Activated CD4-positive, alpha-beta T cell treated with anti-CD3 and anti-CD28 coated beads, Interleukin-10, Interleukin-2, amounts not matched to agents 100 ng/mL and 50 ng/mL, durations not matched to agents 16 hours and 8 hours (primary cell): ENCODE results near the gene MXRA8.

Experiments used
- DNase-seq: peaks from one replicate; pipeline ENCODE4 v3.0.0-alpha.2; 2020

The MXRA8 gene

DNA sequence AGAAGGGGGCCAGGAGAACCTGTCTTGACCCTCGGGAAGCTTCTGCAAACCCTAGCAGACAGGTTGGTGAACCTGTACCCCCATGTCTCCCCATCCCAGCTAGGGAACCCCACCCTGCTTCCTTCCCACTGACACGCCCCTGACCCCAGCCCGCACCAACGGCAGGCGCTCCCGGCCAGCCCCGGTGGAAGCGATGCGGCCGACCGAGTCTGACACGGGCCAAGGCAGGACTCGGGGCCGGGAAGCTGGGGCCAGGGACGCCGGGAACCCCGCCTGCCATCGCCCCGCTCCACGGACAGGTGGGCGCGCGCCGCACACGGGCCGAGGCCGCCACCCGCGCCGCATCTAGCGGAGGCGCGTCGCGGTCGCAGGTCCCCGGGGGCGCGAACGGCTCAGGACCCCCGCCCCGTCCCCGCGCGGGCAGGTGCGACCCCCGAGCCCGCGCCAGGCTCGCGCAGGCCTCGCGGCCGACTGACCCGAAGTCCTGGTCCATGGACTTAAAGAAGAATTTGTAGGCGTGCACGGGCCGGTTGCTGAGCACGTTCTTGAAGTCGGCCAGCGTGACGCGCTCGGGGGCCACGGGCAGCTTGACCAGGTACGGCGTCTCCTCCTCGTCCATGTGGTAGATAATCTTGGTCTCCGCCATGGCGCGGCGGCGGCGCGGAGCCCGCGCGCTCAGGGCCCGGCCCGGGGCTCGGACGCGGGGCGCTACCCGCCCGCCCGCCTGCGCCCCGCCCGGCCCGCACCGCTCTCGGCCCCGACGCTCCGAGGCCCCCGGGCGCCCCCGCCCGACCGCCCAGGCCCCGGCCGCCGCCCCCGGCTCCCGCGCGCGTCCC, 9.7 kb downstream of the MXRA8 start:
- no peak for DNase-seq

DNA sequence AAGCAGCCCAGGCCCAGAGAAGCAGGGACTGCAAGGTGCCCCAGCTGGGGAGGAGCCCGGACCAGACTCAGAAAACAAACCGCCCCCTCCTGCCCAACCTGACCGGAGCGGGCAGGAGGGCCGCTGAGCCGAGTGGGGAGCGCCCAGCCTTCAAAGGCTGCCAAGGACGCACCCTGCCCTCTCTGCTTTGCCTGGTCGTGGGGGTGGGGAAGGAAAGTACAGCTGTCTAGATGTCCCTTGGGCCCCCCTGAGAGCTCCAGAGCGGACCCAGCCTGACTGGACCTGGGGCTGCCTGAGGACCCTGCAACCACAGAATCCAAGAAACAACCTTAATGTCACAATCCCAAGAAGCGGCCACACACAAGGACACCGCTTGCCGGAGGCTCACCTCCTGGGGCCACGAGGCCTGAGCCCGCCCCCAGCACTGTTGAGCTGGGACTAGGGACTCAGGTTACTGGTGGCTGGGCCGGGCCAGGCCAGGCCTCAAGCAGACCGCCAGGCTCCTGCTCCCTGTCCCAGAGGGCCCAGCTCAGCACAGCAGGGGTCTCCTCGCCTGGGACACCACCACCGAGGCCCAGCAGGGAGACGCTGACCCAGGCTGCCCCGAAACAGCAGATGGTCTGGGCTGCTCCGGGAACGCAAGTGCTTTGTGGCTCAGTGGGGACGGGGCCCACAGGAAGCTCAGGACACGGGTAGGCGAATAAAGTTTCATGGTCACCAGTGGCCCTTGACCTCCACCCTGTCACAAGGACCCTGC, 10.5 kb downstream of the MXRA8 start:
- DNase-seq, result no peak

DNA sequence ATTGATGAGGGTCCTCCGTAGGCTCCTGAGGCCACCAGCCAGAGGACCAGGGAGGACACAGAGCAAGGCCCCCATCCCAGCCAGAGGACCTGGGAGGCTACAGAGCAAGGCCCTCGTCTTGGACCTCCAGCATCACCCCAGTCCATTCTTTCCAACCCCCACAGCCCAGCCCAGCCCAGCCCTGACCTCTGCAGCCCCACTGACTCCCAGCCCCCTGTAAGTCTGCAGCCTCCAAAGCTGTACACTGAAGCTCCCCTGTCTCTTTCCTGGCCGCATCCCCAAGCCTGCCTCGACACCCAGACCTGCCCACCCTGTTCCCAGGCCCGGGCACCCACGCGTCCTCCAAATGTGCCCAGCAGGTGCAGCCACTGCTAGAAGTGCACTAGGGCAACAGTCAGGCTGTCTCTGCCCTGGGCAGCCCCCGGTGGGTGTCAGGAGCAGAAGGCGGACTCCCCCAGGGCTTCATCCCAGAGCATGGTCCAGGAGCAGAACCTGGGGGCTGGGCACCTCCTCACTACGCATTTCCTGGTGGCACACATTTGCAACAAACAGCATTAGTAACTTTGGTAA, 11.2 kb downstream of the MXRA8 start:
- DNase-seq, result no peak

DNA sequence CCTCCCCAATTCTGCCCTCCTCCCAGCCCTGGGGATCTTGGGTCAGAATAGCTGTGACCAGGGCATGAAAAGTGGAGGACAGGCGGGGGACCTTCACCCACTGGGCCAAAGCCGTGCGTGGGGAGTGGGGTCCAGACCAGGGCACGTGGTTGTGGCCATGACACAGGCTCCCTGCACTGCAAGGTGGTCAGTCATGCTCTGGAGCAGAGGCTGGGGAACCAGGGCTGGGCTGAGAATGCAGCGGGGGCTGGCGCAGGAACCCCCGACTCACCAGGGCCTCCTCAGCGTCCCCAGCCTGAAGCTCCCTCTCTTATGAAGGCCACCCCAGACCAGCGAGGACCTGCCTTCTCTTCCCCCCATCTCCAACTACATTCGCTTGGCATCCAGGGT, 11.9 kb downstream of the MXRA8 start:
- no peak for DNase-seq

DNA sequence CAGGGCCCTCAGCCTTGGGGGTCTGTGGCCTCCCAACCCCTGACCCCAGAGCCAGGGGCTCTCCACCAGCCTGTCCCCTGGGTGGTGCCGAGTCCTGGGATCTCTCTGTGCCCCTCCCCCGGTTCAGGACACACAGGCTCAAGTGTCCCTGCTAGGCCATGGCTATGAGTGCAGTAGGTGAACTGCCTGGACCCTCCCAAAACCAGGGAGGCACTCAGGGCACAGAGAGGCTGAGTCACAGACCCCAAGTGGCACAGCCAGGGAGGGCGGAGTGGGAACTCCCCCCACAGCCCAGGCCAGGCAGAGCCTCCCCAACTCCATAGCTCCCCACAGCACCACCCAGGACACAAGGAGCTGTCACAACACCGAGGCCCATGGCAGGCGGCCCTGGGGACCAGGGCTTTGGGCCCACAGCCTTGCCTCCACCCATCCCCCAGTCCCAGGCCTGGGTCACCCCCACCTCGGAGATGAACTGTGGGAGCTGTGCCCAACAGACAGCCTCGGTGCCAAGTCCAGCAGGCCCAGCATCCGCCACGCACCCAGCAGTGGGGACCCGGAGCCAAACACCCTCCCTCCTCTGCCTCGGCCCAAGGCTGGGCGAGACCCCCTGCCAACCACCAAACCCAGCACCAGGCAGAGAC, 12.4 kb downstream of the MXRA8 start:
- no peak for DNase-seq

DNA sequence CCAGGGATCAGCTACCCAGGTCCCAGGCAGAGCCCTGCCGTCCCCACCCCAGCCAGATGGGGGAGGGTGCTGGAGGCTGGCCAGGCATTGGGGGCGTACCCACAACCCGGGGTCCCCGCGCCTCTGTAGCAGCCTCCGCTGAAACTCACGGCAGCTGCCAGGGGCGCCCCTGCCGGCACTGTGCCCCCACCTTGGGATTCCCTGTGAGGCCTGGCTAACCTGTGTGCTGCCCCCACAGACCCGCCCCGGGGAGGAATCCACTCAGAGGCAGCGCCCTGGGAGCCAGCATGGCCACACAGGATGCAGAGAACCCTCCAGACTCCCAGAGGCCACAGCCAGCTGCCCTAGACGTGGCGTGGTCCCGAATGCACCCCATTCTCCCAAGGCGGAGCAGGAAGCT, 13.0 kb downstream of the MXRA8 start:
- DNase-seq, result no peak

DNA sequence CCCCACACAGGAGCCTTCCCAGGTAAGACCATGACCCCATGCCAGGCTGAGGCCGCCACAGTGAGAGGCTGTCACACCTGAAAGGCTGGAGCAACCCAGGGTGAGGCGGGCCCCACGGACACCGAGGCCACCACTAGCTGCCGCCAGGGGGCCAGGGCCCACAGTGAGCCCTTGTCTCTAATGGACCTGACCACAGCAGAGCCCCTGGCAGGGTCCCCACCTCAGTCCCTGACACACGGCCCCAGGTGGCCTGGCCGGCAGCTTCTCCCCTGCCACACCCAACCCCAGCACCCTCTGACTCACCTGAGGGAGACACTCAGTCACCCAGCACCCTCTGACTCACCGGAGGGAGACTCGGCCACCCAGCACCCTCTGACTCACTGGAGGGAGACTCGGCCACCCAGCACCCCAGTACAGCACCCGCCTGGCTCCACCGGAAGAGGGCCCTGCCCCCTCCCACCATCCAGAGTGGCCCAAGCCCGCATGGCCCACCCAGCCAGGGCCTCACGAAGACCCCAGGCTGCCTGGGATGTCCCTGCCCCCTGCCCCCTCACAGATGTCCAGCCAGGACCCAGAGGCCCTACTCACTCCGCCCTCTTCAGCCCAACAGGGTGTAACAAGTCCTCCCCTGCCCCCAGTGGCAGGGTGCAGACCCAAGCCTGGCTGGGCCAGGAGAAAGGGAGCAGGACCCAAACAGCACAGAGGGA, 13.5 kb downstream of the MXRA8 start:
- peak; percentile 72 for DNase-seq

DNA sequence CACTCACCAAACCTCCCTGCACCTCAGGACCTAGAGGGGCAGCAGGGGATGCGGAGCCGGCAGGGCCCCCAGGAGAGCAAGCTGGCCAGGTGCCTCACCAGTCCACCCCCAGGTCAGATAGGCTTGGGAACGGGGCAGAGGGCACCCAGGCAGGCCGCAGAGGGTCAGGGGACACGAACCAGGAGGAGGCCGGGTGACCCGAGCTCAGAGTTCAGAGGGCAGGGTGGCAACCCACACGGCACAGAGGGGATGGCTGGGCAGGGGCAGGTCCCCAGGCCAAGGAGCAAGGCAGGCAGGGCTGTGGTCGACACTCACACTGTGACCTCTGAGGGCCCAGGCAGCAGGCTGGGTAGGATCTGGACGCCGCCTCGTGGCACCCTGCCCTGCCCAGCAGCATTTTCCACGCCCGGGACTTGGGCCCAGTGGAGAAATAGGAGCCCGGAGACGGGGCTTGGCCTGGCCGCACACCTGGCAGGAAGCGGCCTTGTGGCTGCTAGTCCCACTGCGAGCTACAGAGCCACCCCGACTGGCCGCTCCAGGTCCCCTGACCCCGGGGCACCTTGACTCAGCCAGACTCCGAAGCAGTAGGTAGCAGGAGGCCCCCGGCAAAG, 14.4 kb downstream of the MXRA8 start:
- DNase-seq, result no peak

DNA sequence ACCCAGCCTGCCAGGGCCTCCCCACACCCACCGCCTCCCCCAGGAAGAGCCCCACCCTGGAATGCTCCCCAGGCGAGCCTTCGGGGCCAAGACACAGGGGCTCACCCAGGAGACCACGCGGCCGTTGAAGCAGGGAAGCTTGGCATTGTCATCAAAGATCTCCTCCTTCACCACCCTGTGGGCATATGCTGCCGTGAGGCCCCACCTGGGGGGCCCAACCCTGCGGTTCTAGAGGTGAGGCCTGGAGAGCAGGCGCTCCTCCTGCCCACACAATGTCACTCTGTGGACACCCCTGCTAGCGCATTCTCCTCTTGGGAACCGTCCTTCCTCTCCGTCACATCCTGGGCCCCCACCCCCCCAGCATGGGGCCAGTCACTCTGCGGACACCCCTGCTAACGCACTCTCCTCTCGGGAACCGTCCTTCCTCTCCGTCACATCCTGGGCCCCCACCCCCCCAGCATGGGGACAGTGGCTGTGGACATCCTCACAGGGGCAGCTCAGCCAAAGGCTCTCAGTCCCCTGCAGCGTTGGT, 15.7 kb downstream of the MXRA8 start:
- DNase-seq, result no peak

DNA sequence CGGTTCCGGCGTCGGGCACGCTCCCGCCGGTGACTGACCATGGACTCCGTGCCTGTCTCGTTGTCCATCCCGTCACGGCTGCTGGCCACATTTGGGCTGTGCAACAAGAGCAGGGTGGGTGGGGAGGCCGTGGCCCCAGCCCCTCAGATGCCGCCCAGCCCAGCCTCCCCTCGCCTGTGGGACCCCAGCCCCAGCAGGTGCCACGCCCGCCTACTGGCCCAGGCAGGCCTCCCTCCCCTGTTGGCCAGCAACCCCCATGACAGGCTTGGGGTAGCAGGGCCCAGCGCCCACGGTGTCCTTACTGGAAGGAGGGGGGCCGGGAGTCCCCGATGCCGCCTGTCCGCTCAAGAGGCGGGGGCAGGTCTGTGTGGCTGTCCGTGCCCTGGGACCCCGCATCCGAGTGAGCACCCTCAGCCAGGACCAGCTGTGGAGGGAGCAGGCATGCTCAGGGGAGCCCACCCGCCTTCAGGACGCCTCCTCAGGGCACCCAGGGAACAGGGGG, 16.2 kb downstream of the MXRA8 start:
- no peak for DNase-seq

DNA sequence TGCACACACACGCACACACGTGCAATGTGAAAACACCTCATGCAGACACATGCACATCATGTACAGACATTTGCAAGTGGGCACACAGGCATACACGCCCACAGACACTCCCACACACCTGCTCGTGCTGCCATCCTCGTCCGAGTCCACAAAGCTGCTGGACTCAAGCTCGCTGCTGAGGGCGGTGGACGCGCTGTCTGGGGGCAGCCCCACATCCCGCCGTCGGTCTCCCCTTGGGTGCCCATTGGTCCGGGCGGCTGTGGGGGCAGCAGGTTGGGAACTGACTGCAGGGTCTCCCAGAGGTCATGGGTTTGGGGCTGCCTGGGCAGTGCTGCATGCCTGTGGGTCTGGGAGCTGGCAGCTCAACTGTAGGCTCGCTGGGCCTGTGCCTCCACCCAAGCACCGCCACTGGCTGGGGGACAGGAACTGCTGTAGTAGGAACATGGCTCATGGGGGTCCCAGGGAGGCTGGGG, 16.8 kb downstream of the MXRA8 start:
- no peak for DNase-seq

DNA sequence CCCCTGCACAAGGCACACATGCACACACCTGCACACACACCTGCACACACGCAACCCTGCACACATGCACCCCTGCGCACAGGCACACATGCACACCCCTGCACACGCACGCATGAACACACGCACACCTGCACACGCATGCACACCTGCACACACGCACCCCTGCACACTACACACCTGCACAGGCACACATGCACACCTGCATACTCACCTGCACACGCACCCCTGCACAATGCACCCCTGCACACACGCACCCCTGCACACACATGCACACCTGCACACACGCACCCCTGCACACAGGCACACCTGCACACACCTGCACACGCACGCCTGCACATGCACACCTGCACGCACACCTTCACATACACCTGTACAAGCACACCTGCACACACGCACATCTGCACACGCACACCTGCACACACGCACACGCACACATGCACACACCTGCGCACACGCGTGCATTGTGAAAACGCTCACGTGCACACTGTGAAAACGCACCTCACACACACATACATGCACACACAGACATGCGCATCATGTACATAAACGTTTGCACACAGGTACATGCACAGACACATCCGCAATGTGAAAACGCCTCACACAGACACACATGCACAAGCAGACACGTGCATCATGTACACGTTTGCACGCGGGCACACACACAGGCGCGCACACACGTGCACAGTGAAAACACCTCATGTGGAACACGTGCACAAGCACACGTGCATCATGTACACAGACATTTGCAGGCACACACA, 17.4 kb downstream of the MXRA8 start:
- no peak for DNase-seq

DNA sequence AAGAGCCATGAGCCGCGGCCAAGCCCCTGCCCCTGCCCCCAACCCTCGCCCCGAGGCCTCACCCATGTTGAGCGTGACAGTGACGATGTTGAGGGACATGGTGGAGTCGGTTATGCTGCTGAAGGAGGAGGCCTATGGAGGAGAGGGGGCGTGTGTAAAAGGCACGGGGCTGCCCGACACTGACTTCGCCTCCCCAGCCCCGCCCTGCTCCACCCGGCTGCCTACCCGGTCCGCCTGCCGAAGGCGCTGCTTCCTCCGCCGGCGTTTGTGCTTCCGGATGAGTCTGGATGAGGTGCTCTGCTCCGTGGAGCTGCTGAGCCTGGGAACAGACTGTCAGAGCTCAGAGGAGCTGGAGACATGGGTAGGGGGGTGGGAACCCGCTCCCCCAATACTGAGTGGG, 18.2 kb downstream of the MXRA8 start:
- no peak for DNase-seq

DNA sequence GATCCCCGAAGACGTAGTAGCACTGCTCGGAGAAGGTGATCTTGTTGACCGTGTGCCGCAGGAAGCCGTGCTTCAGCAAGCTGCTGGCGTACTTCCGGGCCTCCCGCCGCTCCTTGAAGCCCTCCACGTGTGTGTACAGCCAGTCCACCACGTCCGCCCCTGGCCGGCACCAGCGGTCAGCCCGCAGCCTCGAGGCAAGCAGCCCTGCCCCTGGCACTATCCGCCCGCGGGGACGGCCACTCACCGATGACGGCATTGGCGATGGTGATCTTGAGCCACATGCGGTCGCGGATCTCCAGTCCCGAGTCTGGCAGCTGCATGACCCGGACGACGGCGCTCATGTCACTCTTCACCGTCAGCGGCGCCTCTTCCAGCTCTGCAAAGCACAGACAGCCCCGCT, 20.1 kb downstream of the MXRA8 start:
- no peak for DNase-seq

DNA sequence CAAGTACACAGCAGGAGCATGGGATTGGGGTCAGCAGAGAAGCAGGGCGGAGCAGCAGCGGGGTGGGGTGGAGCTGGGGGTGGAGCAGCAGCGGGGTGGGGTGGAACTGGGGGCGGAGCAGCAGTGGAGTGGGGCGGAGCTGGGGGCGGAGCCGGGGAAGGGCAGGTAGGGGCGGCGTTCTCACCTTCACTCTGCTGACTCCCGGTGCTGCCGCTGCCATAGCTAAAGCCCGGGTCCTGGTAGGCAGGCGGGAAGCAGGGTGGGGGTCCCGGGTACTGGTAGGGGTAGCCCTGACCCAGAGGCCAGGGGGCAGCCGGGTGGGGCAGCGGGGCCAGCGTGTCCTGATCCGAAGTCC, 20.6 kb downstream of the MXRA8 start:
- peak; percentile 35 for DNase-seq

DNA sequence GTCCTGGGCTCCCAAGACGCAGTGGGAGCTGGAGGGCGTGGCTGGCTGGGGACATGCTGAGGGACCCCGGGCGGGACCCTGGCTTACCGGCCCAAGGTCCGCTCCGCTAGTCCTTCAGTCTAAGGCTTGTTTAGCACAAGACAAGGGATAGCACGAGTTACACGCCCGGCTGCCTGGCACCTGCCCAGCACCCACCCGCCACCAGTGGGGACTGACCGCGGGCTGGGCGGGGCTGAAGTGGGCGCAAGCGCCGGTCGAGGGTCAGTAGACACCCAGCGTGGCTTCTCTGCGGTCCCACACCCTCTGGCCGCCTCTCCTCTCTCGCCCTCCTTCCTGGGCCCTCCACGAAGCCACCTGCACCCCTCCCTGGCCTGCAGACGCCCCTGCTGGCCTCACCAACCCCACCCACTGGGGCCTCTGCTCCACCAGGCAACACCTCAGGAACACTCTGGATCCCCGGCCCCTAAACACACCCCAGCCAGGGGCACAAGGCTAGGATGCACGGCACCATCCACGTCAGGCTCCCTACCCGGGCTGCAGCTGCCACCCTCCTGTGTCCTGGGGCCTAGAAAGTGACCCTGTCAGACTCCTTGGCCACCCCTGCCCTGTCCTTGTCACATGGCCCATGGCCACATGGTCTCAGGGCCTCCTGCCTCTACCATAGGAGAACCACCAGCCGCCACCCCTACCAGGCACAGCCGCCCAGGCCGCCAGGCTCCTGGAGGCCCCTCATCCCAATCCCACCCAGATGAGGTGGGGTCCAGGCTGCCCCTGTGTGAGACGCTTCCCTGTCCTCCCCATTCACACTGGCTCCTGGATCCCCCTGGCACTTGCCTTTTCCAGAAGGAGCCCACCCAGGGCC, 21.2 kb downstream of the MXRA8 start:
- no peak for DNase-seq

DNA sequence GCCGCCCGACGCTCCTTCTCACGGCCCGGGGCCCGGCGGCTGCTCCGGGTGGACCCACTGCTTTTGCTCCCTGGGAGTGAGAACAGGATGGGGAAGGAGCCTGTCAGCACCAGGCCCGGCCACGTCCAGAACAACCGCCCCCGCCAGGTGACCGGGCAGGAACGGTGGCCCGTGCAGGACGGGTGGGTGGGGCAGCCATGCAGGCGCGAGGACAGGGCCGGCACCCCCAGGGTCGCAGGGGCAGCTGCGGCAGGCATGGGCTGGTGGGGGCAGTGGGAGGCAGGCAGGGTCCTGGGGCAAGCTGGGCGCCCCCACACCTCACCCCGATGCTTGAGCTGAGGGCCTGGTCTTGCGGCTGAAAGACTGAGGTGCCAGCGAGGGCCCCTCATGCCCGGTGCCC, 21.9 kb downstream of the MXRA8 start:
- no peak for DNase-seq

DNA sequence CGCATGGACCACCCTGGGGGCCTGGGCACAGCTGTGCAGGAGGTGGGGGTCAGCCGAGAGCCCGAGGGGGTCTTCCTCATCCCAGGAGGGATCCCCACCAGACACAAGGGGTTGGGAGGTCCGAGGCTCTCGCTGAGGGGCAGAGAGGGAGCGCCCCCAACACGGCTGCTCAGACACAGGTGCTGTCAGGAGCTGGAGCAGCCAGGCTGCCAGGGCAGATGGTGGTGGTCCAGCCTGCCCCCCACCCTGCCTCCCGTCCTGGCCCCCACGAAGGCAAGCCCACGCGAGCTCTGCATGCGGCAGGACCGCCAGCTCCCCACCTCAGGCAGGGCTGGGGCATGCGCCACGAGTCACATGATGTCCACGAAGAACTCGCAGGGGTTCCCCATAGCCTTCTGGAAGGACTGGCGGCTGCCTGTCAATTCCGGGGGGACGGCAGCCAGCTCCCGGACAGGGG, 22.5 kb downstream of the MXRA8 start:
- no peak for DNase-seq

DNA sequence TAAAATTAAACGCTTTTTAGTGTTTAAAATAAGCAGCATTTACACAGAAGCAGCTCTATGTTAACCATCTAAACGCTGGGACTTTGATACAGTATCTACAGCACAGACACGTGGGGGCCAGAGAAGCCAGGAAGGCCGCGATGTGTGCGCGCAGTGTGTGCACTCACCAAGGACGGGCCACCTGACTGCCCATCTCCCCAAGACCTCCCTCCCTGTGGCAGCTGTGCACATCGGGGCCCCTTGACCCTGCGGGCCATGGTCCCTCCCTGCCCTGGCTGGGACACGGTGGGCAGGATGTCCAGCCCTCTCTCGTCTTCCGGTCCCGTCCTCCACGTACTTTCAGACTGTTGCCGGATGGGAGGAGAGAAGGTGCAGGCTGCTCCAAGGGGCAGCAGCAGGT, 23.1 kb downstream of the MXRA8 start:
- no peak for DNase-seq

DNA sequence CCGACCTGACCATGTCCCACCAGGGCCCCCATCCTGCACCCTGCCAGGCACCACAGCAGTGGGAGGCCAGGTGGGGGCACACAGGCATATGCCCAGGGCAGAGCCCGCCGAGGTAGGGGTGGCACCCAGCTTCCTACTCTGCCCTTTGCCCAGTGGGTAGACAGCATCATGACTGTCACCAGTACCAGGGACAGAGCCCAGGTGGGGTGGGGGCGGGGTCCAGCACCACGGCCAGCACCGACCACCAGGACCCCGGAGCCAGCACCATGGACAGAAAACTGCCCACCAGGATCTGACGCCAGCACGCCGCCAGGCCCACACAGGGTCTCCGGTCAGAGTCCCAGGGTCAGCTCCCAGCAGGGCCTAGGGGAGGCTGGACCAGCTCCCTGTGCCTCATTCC, 23.5 kb downstream of the MXRA8 start:
- no peak for DNase-seq
